Caco-2 (cell line): Measurements from ENCODE around the gene TSPAN6. TPM values are rescaled to one million over a fixed set of nuclear protein-coding genes. Genes with fewer than 3 reads are reported as not detected.

Experiments
- BruUV-seq: library from RNA; stranded (reverse); fragments of 400-500 nt; replicated peaks from 2 replicates; lab custom pipeline; 2021; lab: Mats Ljungman, UMichigan
- CTCF ChIA-PET: fragments of 300-600 bp; sonication (Branson Sonifier 250); formaldehyde crosslinking; loops from one replicate; lab custom pipeline; 2022; ENCODE audit warnings: antibody characterized with exemption; lab: Charles Lee
- POLR2A ChIA-PET: fragments of 300-600 bp; sonication (Branson Sonifier 250); formaldehyde crosslinking; loops from one replicate; lab custom pipeline; 2022; ENCODE audit warnings: antibody characterized with exemption; lab: Charles Lee
- DNase-seq, 2 experiments: peaks; one replicate each; pipeline versions ENCODE4 v3.0.0 to v3.0.0-alpha.2; 2020 to 2022
- H3K27me3 ChIP-seq: replicated peaks from 2 replicates; pipeline ENCODE4 v1.6.0; 2011; ENCODE audit warnings: low read length; ENCODE audit not compliant: control insufficient read depth, insufficient read depth
- H3K36me3 ChIP-seq: 2 replicates; pipeline ENCODE4 v1.5.1; 2011; ENCODE audit warnings: low read length; ENCODE audit not compliant: control insufficient read depth, insufficient read depth
- H3K4me1 ChIP-seq: fragments of 250-450 bp; sonication (Bioruptor Pico); 2 replicates; pipeline ENCODE4 v1.5.1; 2020; ENCODE audit warnings: mild to moderate bottlenecking
- H3K4me3 ChIP-seq: 2 replicates; pipeline ENCODE4 v1.5.1; 2011; ENCODE audit warnings: low read depth, mild to moderate bottlenecking, control low read depth, low read length
- H3K9me3 ChIP-seq: fragments of 250-450 bp; sonication (Bioruptor Pico); 2 replicates; pipeline ENCODE4 v1.5.1; 2020; ENCODE audit warnings: mild to moderate bottlenecking, moderate library complexity
- H3K27ac Mint-ChIP-seq: one replicate; pipeline ENCODE4 v1.8.0; 2022; ENCODE audit warnings: mixed read lengths; ENCODE audit not compliant: unreplicated experiment
- H3K27me3 Mint-ChIP-seq: one replicate; pipeline ENCODE4 v1.8.0; 2022; ENCODE audit warnings: mixed read lengths; ENCODE audit not compliant: insufficient read depth, unreplicated experiment
- H3K36me3 Mint-ChIP-seq: one replicate; pipeline ENCODE4 v1.8.0; 2022; ENCODE audit warnings: mild to moderate bottlenecking, mixed read lengths; ENCODE audit not compliant: insufficient read depth, unreplicated experiment
- H3K4me1 Mint-ChIP-seq: one replicate; pipeline ENCODE4 v1.8.0; 2022; ENCODE audit warnings: low read depth, mixed read lengths; ENCODE audit not compliant: unreplicated experiment
- H3K4me3 Mint-ChIP-seq: one replicate; pipeline ENCODE4 v1.8.0; 2022; ENCODE audit warnings: mild to moderate bottlenecking, moderate library complexity, mixed read lengths; ENCODE audit not compliant: unreplicated experiment
- H3K9me3 Mint-ChIP-seq: one replicate; pipeline ENCODE4 v1.8.0; 2022; ENCODE audit warnings: mixed read lengths; ENCODE audit not compliant: unreplicated experiment
- CTCF ChIP-seq, 2 experiments: fragments of 200-600 bp in 1 of 2; IDR thresholded peaks; 1 replicate in 1 of 2; 2 replicates in 1 of 2; pipeline versions ENCODE4 v1.5.1 to v1.8.0; 2011 to 2022; ENCODE audit warnings: antibody characterized with exemption in 1 of 2, control low read depth in 1 of 2, inconsistent platforms in 1 of 2, low read depth in 1 of 2, low read length in 1 of 2, mild to moderate bottlenecking in 1 of 2, moderate library complexity in 1 of 2; ENCODE audit not compliant: insufficient read depth in 1 of 2, severe bottlenecking in 1 of 2, unreplicated experiment in 1 of 2
- intact Hi-C: fragments of 100-400 bp; cut with micrococcal nuclease; formaldehyde crosslinking; loops from one replicate; pipeline ENCODE4 v1.10.0; 2022; ENCODE audit not compliant: unreplicated experiment
- total RNA-seq: library from RNA; stranded (reverse); gene quantifications from 2 replicates; pipeline ENCODE4 v1.2.3, GENCODE V29; 2022

The TSPAN6 gene
- total RNA-seq, 1 experiment from 2014 or later = 137 TPM

- Mint-ChIP-seq H3K9me3 (no peaks in the 10 kb centered on the region), H3K27me3 (no peaks in the 10 kb centered on the region), H3K4me3 (no peak overlapping the region), H3K4me1 (peaks cover 21% of the 10 kb centered on the region), H3K27ac (peak overlapping the region; percentile 73), H3K36me3 (peaks cover 6% of the 10 kb centered on the region)
- TF ChIP-seq CTCF (IDR thresholded peaks at IDR 0.05; ENCODE audit: insufficient read depth in 1 of 2, low read depth in 1 of 2, low read length in 1 of 2, severe bottlenecking in 1 of 2, unreplicated experiment in 1 of 2) = no peak
- POLR2A ChIA-PET = no interaction called here
- no peaks in the 10 kb centered on the region for H3K9me3 ChIP-seq
- H3K36me3 ChIP-seq = no peaks in the 10 kb centered on the region
- no peak overlapping the region for H3K4me3 ChIP-seq
- no peak for DNase-seq
- no TSS peak for BruUV-seq
- CTCF ChIA-PET = no interaction called here
- H3K27me3 ChIP-seq = no peaks in the 10 kb centered on the region
- H3K4me1 ChIP-seq = peaks cover 49% of the 10 kb centered on the region
- intact Hi-C loops = no loop called here
Measured at GRCh38 chrX:100645106-100645505, 8.5 kb upstream of the TSPAN6 start.

GRCh38 chrX:100643956-100644860 is 7.6 kb upstream of the TSPAN6 start, which contains the start of gene SRPX2:
Gene SRPX2 (plus strand): TSS chrX:100644199. CDS start chrX:100646323, 2,124 bp downstream.
- Mint-ChIP-seq H3K27me3 (no peaks in the 10 kb centered on the region), H3K36me3 (peaks cover 6% of the 10 kb centered on the region), H3K9me3 (no peaks in the 10 kb centered on the region), H3K4me3 (peak within 1 kb of the TSS; percentile 9), H3K4me1 (peaks cover 29% of the 10 kb centered on the region), H3K27ac (peak within 1 kb of the TSS; percentile 73)
- ChIA-PET POLR2A (interaction anchor here (0.6 kb wide), 1 partner anchor 8 kb away, joined by 3 read pairs; the partner anchor contains the start of gene TSPAN6), CTCF (no interaction called here)
- BruUV-seq = no TSS peak
- no peaks in the 10 kb centered on the region for H3K27me3 ChIP-seq
- H3K4me1 ChIP-seq = peaks cover 44% of the 10 kb centered on the region
- no peaks in the 10 kb centered on the region for H3K36me3 ChIP-seq
- TF ChIP-seq CTCF (IDR thresholded peaks at IDR 0.05; ENCODE audit: insufficient read depth in 1 of 2, low read depth in 1 of 2, low read length in 1 of 2, severe bottlenecking in 1 of 2, unreplicated experiment in 1 of 2) = no peak
- no peaks in the 10 kb centered on the region for H3K9me3 ChIP-seq
- DNase-seq = no peak
- intact Hi-C loops = no loop called here
- H3K4me3 ChIP-seq = no peak within 1 kb of the TSS

GRCh38 chrX:100643212-100643611 is 6.6 kb upstream of the TSPAN6 start:
- no peaks in the 10 kb centered on the region for H3K36me3 ChIP-seq
- H3K27ac Mint-ChIP-seq = no peak overlapping the region
- BruUV-seq = no TSS peak

More at GRCh38 chrX:100643212-100643611, 6.6 kb upstream of the TSPAN6 start:
- Mint-ChIP-seq H3K4me3 (no peak overlapping the region), H3K4me1 (peaks cover 29% of the 10 kb centered on the region), H3K27me3 (no peaks in the 10 kb centered on the region), H3K36me3 (peaks cover 6% of the 10 kb centered on the region), H3K9me3 (no peaks in the 10 kb centered on the region)
- ChIA-PET CTCF (no interaction called here), POLR2A (no interaction called here)
- DNase-seq = no peak
- peaks cover 34% of the 10 kb centered on the region for H3K4me1 ChIP-seq
- no peak for TF ChIP-seq CTCF (IDR thresholded peaks at IDR 0.05; ENCODE audit: insufficient read depth in 1 of 2, low read depth in 1 of 2, low read length in 1 of 2, severe bottlenecking in 1 of 2, unreplicated experiment in 1 of 2)
- no peak overlapping the region for H3K4me3 ChIP-seq
- no peaks in the 10 kb centered on the region for H3K27me3 ChIP-seq
- no peaks in the 10 kb centered on the region for H3K9me3 ChIP-seq
- intact Hi-C loops = no loop called here
